ENCODE data around the gene BBS7. TPM values are rescaled to one million over a fixed set of nuclear protein-coding genes. Genes with fewer than 3 reads are reported as not detected.

Gene BBS7
- polyA plus RNA-seq, 3 donors = 4.2 to 6.6 (median 5.5) TPM

- TF ChIP-seq CTCF (IDR thresholded peaks at IDR 0.05) = no peak
- H3K4me2 ChIP-seq (replicated peaks; ENCODE audit: extremely low read depth, low read length, poor library complexity, severe bottlenecking) = no peak overlapping the region
- Mint-ChIP-seq H3K9me3 (no peaks in the 10 kb centered on the region), H3K4me1 (no peaks in the 10 kb centered on the region), H3K4me3 (no peak overlapping the region), H3K27ac (no peak overlapping the region), H3K27me3 (ENCODE audit: low read depth in 3 of 3) (peaks cover 5 to 20% (median 13%) of the 10 kb centered on the region in 3 donors), H3K36me3 (no peaks in the 10 kb centered on the region)
- intact Hi-C loops (cut with micrococcal nuclease) = no loop called here
- H3K4me1 ChIP-seq (ENCODE audit: control insufficient read depth in 1 of 2, insufficient read depth in 2 of 2, low read length in 2 of 2) = no peaks in the 10 kb centered on the region
- no peak overlapping the region for H3K4me3 ChIP-seq (replicated peaks in 1 of 3; ENCODE audit: low read depth in 2 of 3, low read length in 3 of 3)
- no peaks in the 10 kb centered on the region for H3K79me2 ChIP-seq (ENCODE audit: insufficient read depth, low read length)
- no peaks in the 10 kb centered on the region for H4K20me1 ChIP-seq (ENCODE audit: insufficient read depth, low read length)
- H3K27me3 ChIP-seq (ENCODE audit: control insufficient read depth in 2 of 2, insufficient read depth in 2 of 2, low read length in 2 of 2) = no peaks in the 10 kb centered on the region
- no peak for DNase-seq
- WGBS (ENCODE audit: insufficient coverage) = 100% methylated on average over 1 of the region's 2 CpGs
- H3K9ac ChIP-seq (ENCODE audit: insufficient read depth, low read length, poor library complexity, severe bottlenecking) = no peak overlapping the region
- no peak overlapping the region for H2AFZ ChIP-seq (ENCODE audit: insufficient read depth, low read depth, low read length, poor library complexity, severe bottlenecking)
- H3K27ac ChIP-seq (ENCODE audit: low read depth in 1 of 2, low read length in 2 of 2) = no peak overlapping the region
- H3K36me3 ChIP-seq (replicated peaks in 1 of 2; ENCODE audit: control insufficient read depth in 1 of 2, insufficient read depth in 2 of 2, low read length in 2 of 2) = no peaks in the 10 kb centered on the region
- H3K9me3 ChIP-seq (replicated peaks in 1 of 2; ENCODE audit: control insufficient read depth in 1 of 2, insufficient read depth in 1 of 2, low read length in 2 of 2) = no peaks in the 10 kb centered on the region
Measured at GRCh38 chr4:121792966-121793365, 77.3 kb downstream of the BBS7 start.

GRCh38 chr4:121791481-121791880 lies 78.8 kb downstream of the BBS7 start:
- H3K9ac ChIP-seq (ENCODE audit: insufficient read depth, low read length, poor library complexity, severe bottlenecking) = no peak overlapping the region
- TF ChIP-seq CTCF (IDR thresholded peaks at IDR 0.05) = no peak
- no peaks in the 10 kb centered on the region for H3K4me1 ChIP-seq (ENCODE audit: control insufficient read depth in 1 of 2, insufficient read depth in 2 of 2, low read length in 2 of 2)
- 86% methylated on average over 1 of the region's 5 CpGs for WGBS (ENCODE audit: insufficient coverage)
- no peak overlapping the region for H3K27ac Mint-ChIP-seq
- no peaks in the 10 kb centered on the region for H4K20me1 ChIP-seq (ENCODE audit: insufficient read depth, low read length)
- no peak for DNase-seq
- no peak overlapping the region for H3K4me2 ChIP-seq (replicated peaks; ENCODE audit: extremely low read depth, low read length, poor library complexity, severe bottlenecking)
- H2AFZ ChIP-seq (ENCODE audit: insufficient read depth, low read depth, low read length, poor library complexity, severe bottlenecking) = no peak overlapping the region
- no peaks in the 10 kb centered on the region for H3K4me1 Mint-ChIP-seq
- no peaks in the 10 kb centered on the region for H3K79me2 ChIP-seq (ENCODE audit: insufficient read depth, low read length)
- H3K36me3 Mint-ChIP-seq = no peaks in the 10 kb centered on the region
- no peak overlapping the region for H3K4me3 Mint-ChIP-seq
- intact Hi-C loops (cut with micrococcal nuclease) = no loop called here
- H3K27ac ChIP-seq (ENCODE audit: low read depth in 1 of 2, low read length in 2 of 2) = no peak overlapping the region
- H3K36me3 ChIP-seq (replicated peaks in 1 of 2; ENCODE audit: control insufficient read depth in 1 of 2, insufficient read depth in 2 of 2, low read length in 2 of 2) = no peaks in the 10 kb centered on the region
- H3K4me3 ChIP-seq (replicated peaks in 1 of 3; ENCODE audit: low read depth in 2 of 3, low read length in 3 of 3) = no peak overlapping the region
- H3K27me3 ChIP-seq (ENCODE audit: control insufficient read depth in 2 of 2, insufficient read depth in 2 of 2, low read length in 2 of 2) = no peaks in the 10 kb centered on the region
- H3K9me3 Mint-ChIP-seq = peaks cover 0 to 2% (median 0%) of the 10 kb centered on the region in 7 donors
- peaks cover 7 to 20% (median 14%) of the 10 kb centered on the region in 3 donors for H3K27me3 Mint-ChIP-seq (ENCODE audit: low read depth in 3 of 3)
- no peaks in the 10 kb centered on the region for H3K9me3 ChIP-seq (replicated peaks in 1 of 2; ENCODE audit: control insufficient read depth in 1 of 2, insufficient read depth in 1 of 2, low read length in 2 of 2)
